Left renal cortex interstitium (tissue), 4 donors: ENCODE measurements around the gene RGPD4. TPM values are rescaled to one million over a fixed set of nuclear protein-coding genes. Genes with fewer than 3 reads are reported as not detected.
"Not testable (repeated sequence)": the region's sequence is repeated elsewhere in the genome, so short reads cannot be mapped to it uniquely, and the experiment has no call there.

Experiments
- DNase-seq, 4 donors: peaks; one replicate each; pipeline ENCODE4 v3.0.0-alpha.2; 2013; ENCODE audit warnings: low read depth in 4 of 4, low spot score in 2 of 4, missing footprints in 1 of 4
- polyA plus RNA-seq, 4 donors: library from polyadenylated mRNA; unstranded; fragments of 120-200 nt; gene quantifications; one replicate each; pipeline ENCODE4 v1.2.1, GENCODE V29; 2013; ENCODE audit not compliant: insufficient read length in 4 of 4

Gene RGPD4
- polyA plus RNA-seq, result under 1 TPM in 2 of 4 donors, not detected in 2; 0.05 to 0.06 TPM

DNA sequence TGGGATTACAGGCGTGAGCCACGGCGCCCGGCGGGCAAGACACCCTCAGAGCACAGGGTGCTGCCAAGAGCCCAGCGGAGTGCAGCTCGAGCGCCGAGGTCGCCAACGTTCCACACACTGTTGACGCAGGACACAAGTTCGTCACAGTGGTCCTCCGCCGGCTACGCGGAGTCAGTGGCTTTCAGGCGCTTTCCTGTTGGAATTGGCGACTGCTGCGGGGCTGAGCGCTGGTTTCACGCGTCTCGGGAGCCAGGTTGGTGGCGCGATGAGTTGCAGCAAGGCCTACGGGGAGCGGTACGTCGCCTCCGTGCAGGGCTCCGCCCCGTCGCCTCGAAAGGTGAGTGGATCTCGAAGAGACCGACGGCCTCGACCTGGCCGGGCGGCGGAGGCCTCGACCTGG, at the start of gene RGPD4:
Gene RGPD4, plus strand, starts transcription at position 144 of the 400 bp plus-strand sequence. Its CDS starts 122 bp downstream, at position 266.
- DNase-seq, result not testable (repeated sequence)

DNA sequence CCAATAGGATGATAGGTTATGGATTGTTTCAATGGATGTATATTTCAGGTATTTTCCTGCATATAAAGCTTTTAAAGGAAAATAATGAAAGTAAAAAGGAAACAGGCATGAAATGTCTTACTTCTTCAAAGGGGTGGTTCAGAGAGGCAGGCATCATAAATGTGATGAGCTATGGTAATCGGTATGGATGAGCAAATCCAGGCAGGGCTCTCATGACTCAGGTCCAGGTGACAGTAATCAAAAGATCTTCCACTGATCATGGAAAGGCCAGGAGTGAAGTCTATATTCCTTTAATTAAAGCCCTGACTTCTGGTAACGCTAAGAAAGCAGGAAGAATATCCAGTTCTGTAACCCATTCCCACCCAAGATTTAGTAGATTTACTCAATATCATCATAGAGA, 48.7 kb upstream of the RGPD4 start:
- no peak for DNase-seq

DNA sequence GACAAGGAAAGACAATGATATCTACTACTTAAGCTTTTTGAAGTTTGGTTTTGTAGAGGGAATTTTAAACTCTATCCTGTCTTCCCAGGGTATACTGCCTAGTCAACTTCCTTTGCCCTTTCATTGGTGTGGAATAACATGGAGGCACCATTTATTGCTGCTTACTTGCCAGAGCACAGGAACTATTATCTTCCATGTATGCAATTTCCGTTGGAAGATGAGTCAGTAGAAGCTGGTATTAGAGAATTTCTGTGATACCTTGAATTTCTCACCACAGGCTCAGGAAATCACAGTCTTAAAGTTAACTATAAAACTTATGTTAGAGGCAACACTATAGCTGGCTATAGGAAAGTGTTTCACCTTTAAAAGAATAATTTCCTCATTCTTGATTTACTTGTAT, 40.9 kb upstream of the RGPD4 start:
- no peak for DNase-seq

DNA sequence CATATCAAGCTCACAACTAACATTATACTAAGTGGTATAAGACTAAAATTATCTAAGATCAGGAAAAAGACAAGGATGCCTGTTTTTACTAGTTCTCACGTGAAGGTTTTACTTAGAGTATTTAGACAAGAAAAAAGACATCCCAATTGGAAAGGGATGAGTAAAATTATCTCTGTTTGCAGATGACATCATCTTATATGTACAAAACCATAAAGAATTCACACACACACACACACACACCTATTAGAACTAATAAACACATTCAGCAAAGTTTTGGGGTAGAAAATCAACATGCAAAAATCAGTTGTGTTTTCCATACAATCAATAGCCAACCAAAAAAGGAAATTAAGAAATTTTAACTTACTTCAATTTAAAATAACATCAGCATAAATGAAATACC, 35.9 kb upstream of the RGPD4 start:
- no peak for DNase-seq

DNA sequence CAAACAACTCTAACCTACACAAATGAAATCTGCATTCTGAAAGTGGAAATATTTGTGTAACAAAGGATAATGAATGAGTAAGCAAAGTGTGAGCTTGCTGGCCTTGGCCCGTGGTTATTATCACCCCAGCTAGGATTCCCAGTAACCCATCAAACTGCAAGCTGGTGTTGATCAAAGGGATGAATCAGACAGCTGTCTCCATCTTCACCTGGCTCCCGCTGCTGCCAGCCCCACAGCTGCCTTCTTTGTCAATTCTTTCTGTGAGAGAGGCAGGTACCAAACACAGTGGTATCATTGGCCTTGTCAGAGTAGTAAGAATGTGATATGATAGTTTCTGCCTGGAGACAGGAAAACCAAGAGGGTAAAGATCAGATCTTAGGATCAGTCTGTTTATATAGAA, 25.2 kb upstream of the RGPD4 start:
- DNase-seq, result no peak

DNA sequence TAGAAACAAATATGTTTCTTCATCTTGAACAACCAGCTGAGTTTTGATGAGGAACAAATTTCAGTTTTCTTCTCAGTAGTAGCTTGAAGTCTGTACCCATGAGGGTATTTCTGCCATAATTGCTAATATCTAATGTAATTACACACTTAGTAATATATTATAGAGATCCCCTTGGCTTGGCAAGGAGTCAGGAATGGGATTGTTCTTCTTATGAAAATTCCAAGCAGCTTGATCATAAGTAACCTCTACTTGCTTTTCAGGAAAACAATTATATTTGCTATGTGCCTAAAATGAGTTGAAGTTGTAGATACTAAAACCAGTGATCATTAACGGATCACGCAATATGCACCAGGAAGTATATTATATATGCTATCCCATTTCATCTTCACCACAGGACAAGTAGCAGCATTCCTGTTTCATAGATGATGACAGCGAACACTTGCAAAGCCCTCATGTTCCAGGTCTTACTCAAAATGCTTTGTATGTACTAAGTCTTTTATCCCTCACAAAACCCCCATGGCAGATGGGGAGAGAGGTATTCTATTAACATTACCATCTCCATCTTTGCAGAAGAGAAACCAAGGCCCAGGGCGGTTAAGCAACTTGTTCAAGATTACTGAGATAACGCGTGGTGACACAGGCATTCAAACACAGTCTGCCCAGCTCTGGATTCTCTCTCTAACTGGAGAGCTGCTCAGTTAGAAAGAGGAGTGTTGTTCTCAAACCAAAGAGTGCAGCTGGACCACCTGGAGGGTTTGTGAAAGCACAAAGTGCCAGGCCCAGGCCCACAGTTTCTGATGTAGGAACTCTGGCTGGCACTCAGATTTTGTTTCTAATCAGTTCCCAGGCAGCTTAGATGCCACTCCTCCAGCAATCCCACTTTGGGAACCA, 21.8 kb upstream of the RGPD4 start:
- DNase-seq, result no peak

DNA sequence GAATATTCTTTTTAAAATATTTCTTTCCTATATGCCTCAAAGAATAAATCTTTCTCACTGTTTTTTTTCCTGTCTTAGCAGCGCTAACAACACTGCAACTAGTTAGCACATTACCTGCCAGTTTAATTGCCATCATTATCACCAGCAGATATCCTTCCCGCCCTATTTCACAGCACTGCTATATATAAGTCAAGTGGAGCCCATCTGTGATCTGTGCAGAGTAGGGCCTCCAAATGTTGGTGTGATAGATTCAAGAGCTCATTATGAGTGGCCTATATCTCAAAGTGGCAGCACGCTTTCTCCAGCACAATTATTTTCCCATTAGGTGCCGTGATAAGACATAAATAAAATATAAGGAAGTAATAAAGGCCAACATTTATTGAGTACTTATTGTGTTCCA, 19.8 kb upstream of the RGPD4 start:
- no peak for DNase-seq

DNA sequence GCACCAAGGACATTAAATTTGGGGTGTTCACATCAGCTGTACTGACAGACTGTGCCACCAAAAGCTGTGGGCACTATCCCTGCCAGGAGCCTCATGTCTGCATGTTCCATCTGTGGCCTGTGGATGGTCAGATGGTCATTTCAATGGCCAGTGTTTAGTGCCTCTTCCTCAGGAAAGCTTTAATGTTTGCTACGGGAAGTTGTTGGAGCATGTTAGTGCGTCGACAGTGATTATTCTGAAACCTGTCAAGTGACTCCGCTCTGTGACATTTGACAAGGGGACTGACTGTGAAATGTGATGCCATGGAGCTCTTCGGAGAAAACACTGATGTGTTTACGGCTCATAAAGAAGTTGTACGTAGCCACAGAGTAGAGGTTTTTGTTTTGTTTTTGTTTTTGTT, 18.7 kb upstream of the RGPD4 start:
- DNase-seq, result no peak

DNA sequence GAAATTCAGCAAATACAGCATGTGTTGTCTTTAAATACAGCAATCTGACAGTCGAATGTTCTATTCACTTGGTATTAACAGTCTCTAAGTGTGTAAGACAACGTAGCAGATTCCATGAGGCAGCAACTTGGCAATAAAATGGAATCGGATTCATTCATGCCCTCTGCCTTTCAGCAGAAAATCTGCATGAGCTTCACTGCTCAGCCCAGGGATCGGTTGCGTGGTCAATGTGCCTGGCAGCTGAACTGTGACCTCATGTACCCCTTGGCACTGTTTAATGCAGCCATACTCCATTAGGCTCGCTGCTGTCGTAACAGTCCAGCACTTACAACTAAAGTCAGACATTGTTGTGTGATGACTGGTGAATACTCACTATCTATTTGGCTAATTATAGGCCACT, 17.7 kb upstream of the RGPD4 start:
- DNase-seq, result no peak

DNA sequence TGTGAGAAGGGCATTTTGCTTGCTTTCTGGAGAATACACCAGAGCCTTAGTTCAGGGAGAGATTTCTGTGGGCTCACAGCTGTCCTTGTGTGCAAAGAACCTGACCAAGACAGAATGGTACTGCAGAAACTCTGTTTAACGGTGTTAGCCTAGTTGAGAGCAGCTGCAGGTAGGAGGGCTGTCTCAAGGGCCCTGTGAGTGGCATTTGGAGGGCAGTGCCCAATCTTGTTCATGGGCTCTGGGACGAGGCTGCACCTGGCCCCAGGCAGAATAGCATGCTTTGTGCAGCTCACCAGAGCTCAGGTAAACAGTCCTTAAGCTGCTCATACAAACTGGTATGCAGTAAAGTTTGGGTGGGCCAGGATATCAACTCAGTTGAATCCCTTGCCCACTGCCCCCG, 16.9 kb upstream of the RGPD4 start:
- DNase-seq, result no peak

DNA sequence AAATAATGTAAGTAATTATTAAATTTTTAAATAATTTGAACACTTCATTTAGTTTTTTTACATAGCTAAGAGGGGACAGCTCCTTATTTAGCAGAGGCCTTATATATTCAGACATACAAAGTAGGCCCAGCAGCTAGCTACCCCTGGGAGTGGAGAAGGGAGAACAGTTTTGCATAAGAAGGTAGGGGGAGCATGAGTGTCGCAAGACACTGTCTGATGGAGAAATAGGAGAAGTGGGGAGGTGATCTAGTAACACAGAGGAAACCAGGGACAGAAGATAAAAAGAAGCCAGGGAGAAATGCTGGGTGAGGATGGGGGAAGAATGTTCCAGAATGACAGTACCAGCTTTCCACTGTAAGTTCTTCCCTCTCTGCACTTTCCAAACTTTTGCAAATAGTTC, 16.0 kb upstream of the RGPD4 start:
- no peak for DNase-seq

DNA sequence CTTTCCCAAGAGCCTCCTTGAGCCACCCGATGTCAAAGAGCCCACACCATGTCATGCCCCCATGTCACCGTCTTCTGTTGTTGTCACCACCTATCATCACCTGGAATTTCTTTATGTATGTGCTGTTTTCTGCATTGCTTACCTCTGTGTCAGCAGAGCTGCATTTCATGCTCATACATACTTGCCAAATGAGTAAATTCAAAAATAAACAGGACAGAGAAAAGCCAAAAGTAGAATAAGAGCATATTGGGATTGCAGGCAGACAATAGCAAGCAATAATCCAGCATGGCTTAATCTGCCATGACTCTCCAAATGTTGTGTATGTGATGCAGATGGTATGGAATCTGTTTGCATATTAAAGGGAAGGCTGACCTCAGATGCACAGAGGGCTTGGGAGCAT, 15.3 kb upstream of the RGPD4 start:
- no peak for DNase-seq

DNA sequence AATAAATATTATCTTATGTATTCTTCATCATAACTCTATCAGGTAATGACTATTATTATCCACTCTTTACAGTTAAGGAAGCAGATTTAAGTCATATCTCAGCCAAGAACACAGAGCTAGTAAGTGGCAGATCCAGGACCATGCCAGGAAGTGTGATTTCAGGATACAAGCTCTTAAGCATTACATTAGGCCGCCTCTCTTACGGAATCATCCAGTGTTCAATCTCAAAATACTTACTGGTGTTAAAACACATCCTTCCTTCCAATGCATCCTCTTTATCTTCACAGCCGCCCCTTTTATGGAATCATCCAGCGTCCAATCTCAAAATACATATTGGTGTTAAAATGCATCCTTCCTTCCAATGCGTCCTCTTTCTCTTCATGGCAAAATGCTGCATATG, 14.7 kb upstream of the RGPD4 start:
- DNase-seq, result no peak

DNA sequence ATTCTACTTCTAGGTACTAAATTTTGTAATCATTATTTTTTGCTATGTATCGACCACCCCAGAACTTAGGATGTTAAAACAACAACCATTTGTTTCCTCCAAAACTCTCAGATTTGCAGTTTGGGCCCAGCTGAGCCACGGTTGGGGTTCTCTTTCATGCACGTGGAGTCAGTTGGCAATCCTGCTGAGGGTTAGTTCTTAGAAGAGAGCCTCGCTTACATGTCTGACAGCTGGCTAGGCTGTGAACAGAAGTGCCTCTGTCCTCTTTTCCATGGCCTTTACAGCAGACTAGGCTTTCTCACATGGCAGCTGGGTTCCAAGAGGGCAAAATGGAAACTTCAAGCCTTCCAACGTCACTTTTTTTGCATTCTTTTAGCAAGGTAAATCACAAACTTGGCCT, 9.3 kb upstream of the RGPD4 start:
- DNase-seq, result no peak

DNA sequence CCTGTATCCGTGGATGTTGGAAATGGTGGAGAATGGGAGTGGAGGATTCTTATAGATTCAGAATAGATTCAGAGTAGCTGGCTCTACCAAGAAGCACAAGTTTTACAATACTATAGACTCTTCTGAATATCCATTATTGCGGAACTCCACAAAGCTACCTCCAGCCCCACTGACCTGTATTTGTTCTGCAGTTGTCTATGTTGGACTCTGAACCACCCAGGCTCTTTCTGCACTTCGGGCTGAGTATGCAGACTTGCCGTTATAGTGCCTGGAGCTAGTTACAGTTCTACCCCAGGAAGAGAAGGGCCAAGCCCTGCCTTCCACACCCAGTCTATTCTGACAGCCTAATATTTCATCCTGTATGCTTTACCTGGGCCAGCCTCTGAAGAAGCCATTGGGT, 4.4 kb upstream of the RGPD4 start:
- DNase-seq, result no peak

DNA sequence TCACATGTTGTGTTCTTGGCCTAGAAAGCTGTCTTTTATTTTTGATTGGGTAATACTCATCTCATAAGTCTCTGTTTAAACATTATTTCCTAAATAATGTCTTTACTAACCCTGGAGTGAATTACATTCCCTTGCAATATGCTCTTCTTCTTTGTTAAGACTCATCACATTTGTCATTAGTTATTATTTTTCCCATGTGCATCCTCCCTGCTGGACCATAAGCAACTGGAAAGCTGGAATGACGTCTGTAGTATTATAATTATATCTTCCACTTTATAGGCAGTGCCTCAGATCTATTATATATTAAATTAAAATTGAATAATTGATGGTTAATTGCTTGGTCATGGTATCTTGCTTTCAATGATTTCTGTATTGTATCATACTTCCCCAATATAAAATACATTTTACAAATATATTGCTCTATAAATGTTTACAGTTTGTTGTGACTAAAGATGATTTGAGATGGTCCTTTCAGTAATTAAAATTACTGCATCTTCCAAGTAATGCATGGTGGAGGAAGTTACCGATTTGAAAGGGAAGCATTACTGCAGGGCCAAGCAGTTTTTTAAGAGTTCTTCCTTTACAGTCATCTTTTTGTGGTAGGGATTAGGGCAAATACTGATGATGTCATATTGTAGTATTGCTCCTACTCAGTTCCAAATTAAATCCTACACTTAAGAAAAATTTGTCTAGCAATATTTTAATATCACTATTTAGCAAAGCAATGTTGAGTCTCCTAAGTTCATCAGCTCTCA, 2.1 kb upstream of the RGPD4 start:
- DNase-seq, result no peak

DNA sequence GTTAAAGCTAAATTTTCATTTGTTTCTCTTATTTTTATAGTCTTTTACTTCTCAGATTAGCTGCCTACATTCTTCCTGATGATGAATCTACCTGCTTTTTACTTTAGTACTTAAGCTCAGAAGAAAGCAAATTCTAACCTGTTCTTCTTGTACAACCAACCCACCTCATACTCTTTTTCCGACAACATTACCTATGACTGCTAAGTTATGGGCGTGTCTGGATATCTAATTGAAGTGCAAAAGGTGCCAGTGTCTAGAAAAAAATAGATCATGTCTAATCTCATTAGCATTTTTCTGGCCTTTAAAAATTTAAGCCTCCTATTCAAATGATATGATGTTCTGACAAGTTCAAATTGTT, 1.5 kb upstream of the RGPD4 start:
- no peak for DNase-seq

DNA sequence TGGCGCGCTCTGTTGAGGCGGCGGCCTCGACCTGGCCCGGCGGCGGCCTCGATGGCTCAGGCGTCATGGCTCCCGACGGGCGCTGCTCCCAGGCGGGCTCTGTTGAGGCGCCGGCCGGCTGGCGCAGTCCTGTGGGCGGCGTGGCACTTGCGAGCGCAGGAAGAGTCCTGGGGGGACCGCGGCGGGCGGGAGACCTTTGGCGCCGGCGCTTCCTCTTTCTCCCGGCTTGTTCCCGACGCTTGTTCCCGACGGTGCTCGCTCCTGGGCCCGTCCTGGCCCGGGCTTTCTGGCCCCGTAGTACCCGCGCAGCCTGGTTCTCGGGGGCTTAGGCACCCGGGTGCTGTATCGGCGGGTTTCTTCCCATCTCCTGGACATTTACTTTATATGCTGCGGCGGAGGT, 2.8 kb downstream of the RGPD4 start:
- DNase-seq, result not testable (repeated sequence)

DNA sequence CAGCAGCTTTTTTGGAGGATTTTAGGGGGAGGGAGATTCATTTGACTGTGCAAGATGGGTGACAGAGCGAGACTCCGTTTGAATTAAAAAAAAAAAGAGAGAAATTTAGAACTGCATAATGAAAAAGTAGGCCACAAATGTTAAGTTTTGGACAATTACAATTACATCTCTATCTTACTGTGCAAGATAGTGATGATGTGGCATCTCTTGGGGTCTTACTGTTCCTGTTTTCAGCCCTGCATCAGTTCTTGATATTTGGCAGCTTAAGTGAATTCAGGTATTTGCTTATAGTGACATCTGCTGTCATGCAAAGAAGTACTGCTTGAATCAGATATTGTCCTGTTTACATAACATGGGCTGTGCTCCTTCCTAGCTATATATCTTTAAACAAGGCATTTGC, 6.5 kb downstream of the RGPD4 start:
- not testable (repeated sequence) for DNase-seq

DNA sequence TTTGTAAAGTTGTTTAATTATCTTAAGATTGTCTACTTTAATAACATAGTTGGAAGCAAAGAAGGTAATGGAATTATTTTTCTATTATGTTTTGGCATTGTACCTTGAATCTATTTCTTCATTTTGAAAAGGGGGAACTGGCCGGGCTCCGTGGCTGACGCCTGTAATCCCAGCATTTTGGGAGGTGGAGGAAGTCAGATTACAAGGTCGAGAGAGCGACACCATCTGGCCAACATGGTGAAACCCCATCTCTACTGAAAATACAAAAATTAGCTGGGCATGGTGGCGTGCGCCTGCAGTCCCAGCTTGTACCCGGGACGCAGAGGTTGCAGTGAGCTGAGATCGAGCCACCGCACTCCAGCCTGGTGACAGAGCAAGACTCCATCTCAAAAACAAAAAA, 6.9 kb downstream of the RGPD4 start:
- not testable (repeated sequence) for DNase-seq

DNA sequence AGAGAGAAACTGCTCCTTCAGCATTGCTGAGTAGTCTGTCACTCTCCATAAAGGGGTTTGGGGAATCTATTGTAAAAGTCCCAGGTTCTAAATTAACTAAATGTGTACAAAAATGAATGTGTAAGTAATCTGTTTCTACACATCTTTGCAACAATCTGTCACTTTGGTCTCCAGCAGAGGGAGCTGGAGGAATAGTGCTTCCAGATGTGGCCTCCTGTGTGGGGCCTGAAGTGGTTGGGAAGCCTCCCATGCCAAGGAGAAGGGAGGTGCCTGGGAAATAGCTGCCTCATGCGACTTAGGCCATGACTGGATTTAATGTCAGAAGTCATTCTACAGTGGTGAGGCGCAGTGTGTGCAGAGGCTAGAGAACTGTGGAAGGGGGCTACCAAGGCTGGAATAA, 89.4 kb downstream of the RGPD4 start:
- not testable (repeated sequence) for DNase-seq
